Liver (tissue), 3 donors: ENCODE data around the gene TMEM178B.

ENCODE experiments used
- MAX ChIP-seq: IDR thresholded peaks from 2 replicates; pipeline ENCODE4 v1.6.1; 2016; ENCODE audit warnings: antibody characterized with exemption
- REST ChIP-seq: IDR thresholded peaks from 2 replicates; pipeline ENCODE4 v1.6.1; 2016; ENCODE audit warnings: antibody characterized with exemption, mild to moderate bottlenecking
- RXRA ChIP-seq, 2 donors: IDR thresholded peaks; 2 replicates each; pipeline ENCODE4 v1.6.1; 2017 to 2018; ENCODE audit warnings: antibody characterized with exemption in 2 of 2, mild to moderate bottlenecking in 1 of 2
- TAF1 ChIP-seq: conservative IDR thresholded peaks from 2 replicates; pipeline ENCODE4 v1.6.1; 2016; ENCODE audit warnings: antibody characterized with exemption, mild to moderate bottlenecking
- TF ChIP-seq, protein P1 (sequence below): fragments of 150-350 bp; IDR thresholded peaks from 2 replicates; pipeline ENCODE4 v1.5.1; 2017; ENCODE audit warnings: improper control_type of control experiment, low read depth, low read length; ENCODE audit not compliant: missing input control
- donor health status: healthy.
- donor health status: healthy.

- no peak for TF ChIP-seq REST
- TF ChIP-seq, protein P1, sequence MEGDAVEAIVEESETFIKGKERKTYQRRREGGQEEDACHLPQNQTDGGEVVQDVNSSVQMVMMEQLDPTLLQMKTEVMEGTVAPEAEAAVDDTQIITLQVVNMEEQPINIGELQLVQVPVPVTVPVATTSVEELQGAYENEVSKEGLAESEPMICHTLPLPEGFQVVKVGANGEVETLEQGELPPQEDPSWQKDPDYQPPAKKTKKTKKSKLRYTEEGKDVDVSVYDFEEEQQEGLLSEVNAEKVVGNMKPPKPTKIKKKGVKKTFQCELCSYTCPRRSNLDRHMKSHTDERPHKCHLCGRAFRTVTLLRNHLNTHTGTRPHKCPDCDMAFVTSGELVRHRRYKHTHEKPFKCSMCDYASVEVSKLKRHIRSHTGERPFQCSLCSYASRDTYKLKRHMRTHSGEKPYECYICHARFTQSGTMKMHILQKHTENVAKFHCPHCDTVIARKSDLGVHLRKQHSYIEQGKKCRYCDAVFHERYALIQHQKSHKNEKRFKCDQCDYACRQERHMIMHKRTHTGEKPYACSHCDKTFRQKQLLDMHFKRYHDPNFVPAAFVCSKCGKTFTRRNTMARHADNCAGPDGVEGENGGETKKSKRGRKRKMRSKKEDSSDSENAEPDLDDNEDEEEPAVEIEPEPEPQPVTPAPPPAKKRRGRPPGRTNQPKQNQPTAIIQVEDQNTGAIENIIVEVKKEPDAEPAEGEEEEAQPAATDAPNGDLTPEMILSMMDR, result no peak
- TF ChIP-seq MAX, result no peak
- TF ChIP-seq RXRA (IDR thresholded peaks at IDR 0.05), result no peak
- no peak for TF ChIP-seq TAF1
These were observed 323.6 kb downstream of the TMEM178B start for GRCh38 chr7:141397236-141398163.
